Activated CD4-positive, alpha-beta T cell treated with anti-CD3 and anti-CD28 coated beads, Interleukin-2, amount 10 ng/mL, durations not matched to agents 7 days and 5 days (primary cell): Measurements from ENCODE around the gene RPL27. TPM values are rescaled to one million over a fixed set of nuclear protein-coding genes. Genes with fewer than 3 reads are reported as not detected.
A peak's percentile ranks its signal among the peaks of the same experiment; 100 is the strongest.

Experiments
- CTCF ChIA-PET: fragments of 350-600 bp; sonication (Branson Sonifier 250); formaldehyde crosslinking; loops from one replicate; lab custom pipeline; 2021; ENCODE audit warnings: antibody characterized with exemption; lab: Charles Lee
- POLR2A ChIA-PET: fragments of 350-600 bp; sonication (Branson Sonifier 250); formaldehyde crosslinking; loops from one replicate; lab custom pipeline; 2021; ENCODE audit warnings: antibody characterized with exemption; lab: Charles Lee
- DNase-seq: peaks from one replicate; pipeline ENCODE4 v3.0.0-alpha.2; 2020
- H3K27ac Mint-ChIP-seq: one replicate; pipeline ENCODE4 v1.8.0; 2021; ENCODE audit warnings: mild to moderate bottlenecking, moderate library complexity, mixed read lengths
- H3K27me3 Mint-ChIP-seq: one replicate; pipeline ENCODE4 v1.8.0; 2021; ENCODE audit warnings: mixed read lengths
- H3K36me3 Mint-ChIP-seq: one replicate; pipeline ENCODE4 v1.8.0; 2021; ENCODE audit warnings: low read depth, mixed read lengths
- H3K4me1 Mint-ChIP-seq: one replicate; pipeline ENCODE4 v1.8.0; 2021; ENCODE audit warnings: mixed read lengths
- H3K4me3 Mint-ChIP-seq: one replicate; pipeline ENCODE4 v1.8.0; 2021; ENCODE audit warnings: mild to moderate bottlenecking, moderate library complexity, mixed read lengths
- H3K9me3 Mint-ChIP-seq: one replicate; pipeline ENCODE4 v1.8.0; 2021; ENCODE audit warnings: mixed read lengths
- total RNA-seq, 2 experiments: library from RNA; stranded (reverse); gene quantifications; one replicate each; pipeline ENCODE4 v1.2.3, GENCODE V29; 2021

Gene RPL27
- total RNA-seq, 2 experiments from 2014 or later: 1,014 to 1,124 TPM

GRCh38 chr17:43027091-43028032 is 29.1 kb downstream of the RPL27 start:
- Mint-ChIP-seq H3K36me3 (peaks cover 3% of the 10 kb centered on the region), H3K27ac (no peak overlapping the region), H3K27me3 (peaks cover 17% of the 10 kb centered on the region), H3K9me3 (no peaks in the 10 kb centered on the region), H3K4me3 (no peak overlapping the region), H3K4me1 (peaks cover 10% of the 10 kb centered on the region)
- POLR2A ChIA-PET: interaction anchor here (0.6 kb wide), 1 partner anchor 10 kb away, joined by 5 read pairs; no protein-coding TSS in a partner anchor
- DNase-seq: no peak
- CTCF ChIA-PET: no interaction called here

GRCh38 chr17:43028221-43028861 is 30.1 kb downstream of the RPL27 start:
- H3K36me3 Mint-ChIP-seq: peaks cover 3% of the 10 kb centered on the region
- no peaks in the 10 kb centered on the region for H3K9me3 Mint-ChIP-seq
- no peak overlapping the region for H3K27ac Mint-ChIP-seq
- ChIA-PET CTCF (interaction anchor here (1.3 kb wide), 1 partner anchor 15 kb away, joined by 4 read pairs; no protein-coding TSS in a partner anchor), POLR2A (interaction anchor here (0.6 kb wide), 1 partner anchor 9 kb away, joined by 5 read pairs; no protein-coding TSS in a partner anchor)
- peaks cover 10% of the 10 kb centered on the region for H3K4me1 Mint-ChIP-seq
- peaks cover 17% of the 10 kb centered on the region for H3K27me3 Mint-ChIP-seq
- no peak for DNase-seq
- no peak overlapping the region for H3K4me3 Mint-ChIP-seq

- no peak overlapping the region for H3K27ac Mint-ChIP-seq
- H3K4me1 Mint-ChIP-seq: peaks cover 2% of the 10 kb centered on the region
- H3K4me3 Mint-ChIP-seq: no peak overlapping the region
- DNase-seq: no peak
- peaks cover 10% of the 10 kb centered on the region for H3K27me3 Mint-ChIP-seq
- no peaks in the 10 kb centered on the region for H3K9me3 Mint-ChIP-seq
- CTCF ChIA-PET: interaction anchor here (0.9 to 1.1 kb wide), 3 partner anchors 10 to 169 kb away, joined by 4 to 7 read pairs (median 4); no protein-coding TSS in a partner anchor
- POLR2A ChIA-PET: no interaction called here
- H3K36me3 Mint-ChIP-seq: no peaks in the 10 kb centered on the region
These were observed 32.0 kb downstream of the RPL27 start for GRCh38 chr17:43030137-43030767.

- Mint-ChIP-seq H3K27me3 (peaks cover 3% of the 10 kb centered on the region), H3K4me3 (no peak overlapping the region), H3K9me3 (no peaks in the 10 kb centered on the region), H3K27ac (no peak overlapping the region), H3K36me3 (no peaks in the 10 kb centered on the region), H3K4me1 (no peaks in the 10 kb centered on the region)
- ChIA-PET CTCF (interaction anchor here (0.6 to 1.0 kb wide), 3 partner anchors 11 to 62 kb away, joined by 3 to 5 read pairs (median 3); no protein-coding TSS in a partner anchor), POLR2A (no interaction called here)
- no peak for DNase-seq
These were observed 33.4 kb downstream of the RPL27 start for GRCh38 chr17:43031666-43032065.

GRCh38 chr17:43033948-43034881 is 36.0 kb downstream of the RPL27 start:
- H3K4me3 Mint-ChIP-seq: no peak overlapping the region
- no peaks in the 10 kb centered on the region for H3K9me3 Mint-ChIP-seq
- H3K27ac Mint-ChIP-seq: peak overlapping the region; percentile 46
- ChIA-PET POLR2A (interaction anchor here (0.6 kb wide), 1 partner anchor 118 kb away, joined by 3 read pairs; no protein-coding TSS in a partner anchor), CTCF (interaction anchor here (0.6 to 1.0 kb wide), 2 partner anchors 10 to 127 kb away, joined by 3 to 5 read pairs; no protein-coding TSS in a partner anchor)
- H3K36me3 Mint-ChIP-seq: no peaks in the 10 kb centered on the region
- H3K27me3 Mint-ChIP-seq: no peaks in the 10 kb centered on the region
- no peaks in the 10 kb centered on the region for H3K4me1 Mint-ChIP-seq
- DNase-seq: no peak

DNA sequence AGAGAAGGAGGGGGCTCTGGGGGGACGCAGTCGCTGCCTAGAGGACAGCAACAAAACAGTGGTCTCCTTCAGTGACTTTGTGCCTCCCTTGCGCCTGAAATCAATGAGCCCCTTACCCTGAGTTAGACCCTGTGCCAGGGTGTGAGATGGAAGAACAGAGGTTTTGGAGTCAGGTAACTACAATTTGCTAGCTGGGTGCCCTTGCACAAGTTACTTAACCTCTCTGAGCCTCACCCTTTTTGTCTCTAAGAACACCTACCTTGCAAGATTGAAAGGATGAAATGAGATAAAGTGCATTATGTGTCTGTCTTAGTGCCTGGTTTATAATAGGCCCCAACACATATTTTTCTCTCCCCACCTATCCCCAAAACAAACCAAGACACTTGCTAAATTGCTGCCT is 36.7 kb downstream of the RPL27 start:
- Mint-ChIP-seq H3K4me3 (no peak overlapping the region), H3K27me3 (no peaks in the 10 kb centered on the region), H3K27ac (no peak overlapping the region), H3K4me1 (no peaks in the 10 kb centered on the region), H3K36me3 (no peaks in the 10 kb centered on the region), H3K9me3 (no peaks in the 10 kb centered on the region)
- no peak for DNase-seq
- CTCF ChIA-PET: no interaction called here
- POLR2A ChIA-PET: no interaction called here

GRCh38 chr17:43039646-43040045 is 41.4 kb downstream of the RPL27 start:
- Mint-ChIP-seq H3K36me3 (peaks cover 7% of the 10 kb centered on the region), H3K27me3 (no peaks in the 10 kb centered on the region), H3K27ac (no peak overlapping the region), H3K4me3 (no peak overlapping the region), H3K4me1 (no peaks in the 10 kb centered on the region), H3K9me3 (no peaks in the 10 kb centered on the region)
- no peak for DNase-seq
- CTCF ChIA-PET: interaction anchor here (1.3 kb wide), 2 partner anchors 10 to 42 kb away, joined by 3 to 7 read pairs; partner anchors contain the start of gene RPL27
- POLR2A ChIA-PET: no interaction called here

DNA sequence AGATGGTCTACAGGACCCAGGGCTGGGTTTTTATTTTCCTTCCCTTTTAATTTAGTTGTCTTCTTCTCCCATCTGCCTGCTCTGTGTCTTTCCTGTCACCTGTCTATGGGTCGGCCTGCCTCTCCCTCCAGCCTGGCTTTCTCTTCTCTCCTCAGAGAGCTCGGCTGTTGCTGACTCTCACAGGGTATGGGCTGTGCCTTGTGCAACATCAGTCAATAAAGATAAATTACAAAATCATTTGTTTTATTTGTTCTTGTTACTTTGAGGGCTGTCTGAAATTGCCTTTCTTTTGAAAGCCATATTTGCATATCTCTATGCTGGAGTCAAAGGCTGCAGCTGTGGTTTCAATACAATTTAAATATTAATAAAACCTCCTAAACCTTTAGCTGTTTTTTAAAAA is 42.4 kb downstream of the RPL27 start:
- ChIA-PET POLR2A (no interaction called here), CTCF (no interaction called here)
- no peaks in the 10 kb centered on the region for H3K4me1 Mint-ChIP-seq
- no peak for DNase-seq
- peaks cover 7% of the 10 kb centered on the region for H3K36me3 Mint-ChIP-seq
- H3K27ac Mint-ChIP-seq: no peak overlapping the region
- H3K27me3 Mint-ChIP-seq: no peaks in the 10 kb centered on the region
- H3K9me3 Mint-ChIP-seq: no peaks in the 10 kb centered on the region
- H3K4me3 Mint-ChIP-seq: no peak overlapping the region

DNA sequence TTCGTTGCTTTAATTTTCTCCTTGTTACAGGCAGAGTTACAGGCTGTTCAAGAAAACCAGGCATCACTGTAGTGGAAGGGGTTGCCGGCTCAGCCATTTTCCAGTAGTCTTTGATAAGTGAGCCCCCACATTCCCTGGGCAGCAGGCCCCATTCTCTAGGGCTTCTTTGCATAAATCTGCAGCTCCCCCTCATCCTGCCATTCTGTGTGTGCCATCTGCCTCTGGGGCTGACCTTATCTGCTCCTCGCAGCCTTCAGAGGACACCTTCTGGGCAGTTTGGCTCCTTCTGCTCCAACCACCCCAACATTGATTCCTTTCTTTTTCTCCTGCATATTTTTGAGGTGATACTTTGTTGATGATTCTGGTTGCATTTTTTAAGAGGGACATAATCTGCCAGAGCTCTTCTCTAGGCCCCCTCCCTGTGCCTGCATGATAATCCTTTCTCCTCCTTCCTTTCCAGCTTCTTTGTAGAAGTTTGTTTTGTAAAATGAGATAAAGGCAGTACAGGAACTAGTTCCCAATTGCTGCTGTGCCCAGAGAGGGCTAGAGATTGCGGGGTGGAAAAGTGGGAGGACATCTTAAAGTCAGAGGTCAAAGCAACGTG is 43.9 kb downstream of the RPL27 start:
- POLR2A ChIA-PET: no interaction called here
- CTCF ChIA-PET: interaction anchor here (0.6 kb wide), 1 partner anchor 1462 kb away, joined by 3 read pairs; no protein-coding TSS in a partner anchor
- Mint-ChIP-seq H3K9me3 (no peaks in the 10 kb centered on the region), H3K27ac (no peak overlapping the region), H3K4me3 (no peak overlapping the region), H3K4me1 (no peaks in the 10 kb centered on the region), H3K27me3 (no peaks in the 10 kb centered on the region), H3K36me3 (peaks cover 9% of the 10 kb centered on the region)
- no peak for DNase-seq

DNA sequence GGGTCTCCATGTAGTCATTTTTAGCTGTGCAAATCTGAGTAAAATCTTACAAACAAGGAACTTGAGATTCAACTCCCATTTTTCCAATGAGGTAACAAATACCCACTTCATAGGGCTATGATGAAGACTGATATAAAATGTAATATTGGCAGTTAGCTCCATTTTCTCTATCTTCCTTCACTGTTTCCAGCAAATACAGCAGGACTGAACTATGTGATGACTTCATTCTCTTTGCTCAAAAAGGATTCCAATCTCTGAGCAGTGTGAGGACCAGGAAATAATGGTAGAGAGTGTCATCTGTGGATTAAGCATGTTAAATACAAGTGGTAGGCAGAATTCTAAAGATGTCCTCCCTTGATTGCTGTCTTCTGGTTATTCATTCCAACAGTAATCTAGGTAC is 45.1 kb downstream of the RPL27 start:
- H3K9me3 Mint-ChIP-seq: no peaks in the 10 kb centered on the region
- no peaks in the 10 kb centered on the region for H3K4me1 Mint-ChIP-seq
- no peak overlapping the region for H3K4me3 Mint-ChIP-seq
- ChIA-PET CTCF (no interaction called here), POLR2A (no interaction called here)
- H3K27me3 Mint-ChIP-seq: no peaks in the 10 kb centered on the region
- DNase-seq: no peak
- no peak overlapping the region for H3K27ac Mint-ChIP-seq
- H3K36me3 Mint-ChIP-seq: peaks cover 12% of the 10 kb centered on the region

DNA sequence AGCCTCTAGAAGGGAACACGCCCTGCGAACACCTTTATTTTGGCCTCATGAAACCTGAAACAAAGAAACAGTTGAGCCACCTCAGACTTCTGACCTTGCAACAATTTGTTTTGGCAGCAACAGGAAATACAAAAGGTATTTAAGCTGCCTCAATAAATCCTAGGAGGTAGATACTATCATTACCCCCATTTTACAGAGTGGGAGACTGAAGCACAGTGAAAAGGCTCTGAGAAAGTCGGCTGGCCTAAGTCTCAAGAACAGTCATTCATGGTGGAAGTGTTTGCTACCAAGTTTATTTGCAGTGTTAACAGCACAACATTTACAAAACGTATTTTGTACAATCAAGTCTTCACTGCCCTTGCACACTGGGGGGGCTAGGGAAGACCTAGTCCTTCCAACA is 45.8 kb downstream of the RPL27 start:
- H3K27ac Mint-ChIP-seq: no peak overlapping the region
- CTCF ChIA-PET: interaction anchor here (0.6 to 1.4 kb wide), 4 partner anchors 10 to 712 kb away, joined by 3 to 5 read pairs (median 4); no protein-coding TSS in a partner anchor

More for the DNA sequence above, 45.8 kb downstream of the RPL27 start:
- Mint-ChIP-seq H3K4me1 (no peaks in the 10 kb centered on the region), H3K9me3 (no peaks in the 10 kb centered on the region), H3K36me3 (peaks cover 14% of the 10 kb centered on the region), H3K27me3 (no peaks in the 10 kb centered on the region), H3K4me3 (no peak overlapping the region)
- no peak for DNase-seq
- POLR2A ChIA-PET: no interaction called here
